Endothelial cell (in vitro differentiated cells): ENCODE results near the gene MYLK2. TPM values are rescaled to one million over a fixed set of nuclear protein-coding genes. Genes with fewer than 3 reads are reported as not detected.

Experiments used
- DNase-seq: peaks from one replicate; pipeline ENCODE4 v3.0.0; 2021; ENCODE audit warnings: low spot score
- H3K27ac Mint-ChIP-seq: one replicate; pipeline ENCODE4 v1.8.0; 2021; ENCODE audit warnings: mixed read lengths, inconsistent platforms; ENCODE audit not compliant: unreplicated experiment
- H3K27me3 Mint-ChIP-seq: one replicate; pipeline ENCODE4 v1.8.0; 2021; ENCODE audit warnings: mild to moderate bottlenecking, moderate library complexity, mixed read lengths, inconsistent platforms; ENCODE audit not compliant: unreplicated experiment
- H3K36me3 Mint-ChIP-seq: one replicate; pipeline ENCODE4 v1.8.0; 2021; ENCODE audit warnings: mild to moderate bottlenecking, low read depth, mixed read lengths, inconsistent platforms; ENCODE audit not compliant: unreplicated experiment
- H3K4me1 Mint-ChIP-seq: one replicate; pipeline ENCODE4 v1.8.0; 2021; ENCODE audit warnings: mild to moderate bottlenecking, mixed read lengths, inconsistent platforms; ENCODE audit not compliant: unreplicated experiment
- H3K4me3 Mint-ChIP-seq: one replicate; pipeline ENCODE4 v1.8.0; 2021; ENCODE audit warnings: mild to moderate bottlenecking, mixed read lengths, inconsistent platforms; ENCODE audit not compliant: unreplicated experiment
- H3K9me3 Mint-ChIP-seq: one replicate; pipeline ENCODE4 v1.8.0; 2021; ENCODE audit warnings: mixed read lengths, inconsistent platforms; ENCODE audit not compliant: unreplicated experiment
- total RNA-seq: library from RNA; stranded (reverse); fragmentation: NEBNext Ultra II Directional; extraction: Animal tissue kit (Norgen Biotek cat#: 25700); gene quantifications from one replicate; pipeline ENCODE4 v1.2.1, GENCODE V29; 2021; ENCODE audit not compliant: unreplicated experiment
- TF ChIP-seq, protein P1 (sequence below): fragments of 200-600 bp; sonication (generic); IDR thresholded peaks from one replicate; pipeline ENCODE4 v1.5.0; 2021; ENCODE audit warnings: antibody characterized with exemption; ENCODE audit not compliant: unreplicated experiment

Gene MYLK2
- total RNA-seq, 1 donor from 2014 or later: 1.7 TPM

DNA sequence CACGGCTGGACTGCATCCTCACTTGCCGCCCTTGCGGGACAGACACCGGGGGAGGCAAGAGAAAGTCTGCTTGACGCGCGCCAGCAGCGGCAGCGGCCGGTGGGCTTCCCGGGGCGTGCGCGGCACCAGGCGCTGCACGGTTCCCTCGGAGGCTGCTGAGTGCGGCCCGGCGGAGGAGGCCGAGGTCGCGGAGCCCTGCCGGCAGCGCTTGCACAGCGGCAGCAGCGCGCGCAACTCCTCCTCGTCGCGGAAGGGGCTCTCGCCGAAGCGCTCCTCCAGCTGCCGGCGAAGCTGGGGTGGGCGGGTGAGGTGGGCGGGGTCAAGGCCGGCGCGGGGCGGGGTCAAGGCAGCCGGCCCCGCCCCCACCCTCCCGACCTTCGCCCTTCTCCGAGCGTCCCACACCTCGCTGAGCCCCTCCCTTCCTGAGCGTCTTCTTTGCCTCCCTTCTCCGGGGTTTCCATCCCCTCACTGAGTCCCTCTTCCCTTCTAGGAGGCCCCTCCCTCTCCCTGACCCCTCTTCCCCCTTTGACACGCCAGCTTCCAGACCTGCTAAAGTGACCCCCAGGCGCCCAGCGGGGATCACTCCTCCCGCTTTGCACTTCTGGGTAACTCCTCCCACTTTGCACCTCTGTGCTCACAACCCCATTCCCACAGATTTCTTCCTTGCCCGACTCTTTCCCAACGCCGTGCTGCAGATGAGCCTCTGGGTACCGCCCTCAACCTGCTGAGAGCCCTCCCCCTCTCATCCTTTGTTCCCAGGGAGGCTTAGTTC, 42.4 kb downstream of the MYLK2 start:
- TF ChIP-seq, protein P1, sequence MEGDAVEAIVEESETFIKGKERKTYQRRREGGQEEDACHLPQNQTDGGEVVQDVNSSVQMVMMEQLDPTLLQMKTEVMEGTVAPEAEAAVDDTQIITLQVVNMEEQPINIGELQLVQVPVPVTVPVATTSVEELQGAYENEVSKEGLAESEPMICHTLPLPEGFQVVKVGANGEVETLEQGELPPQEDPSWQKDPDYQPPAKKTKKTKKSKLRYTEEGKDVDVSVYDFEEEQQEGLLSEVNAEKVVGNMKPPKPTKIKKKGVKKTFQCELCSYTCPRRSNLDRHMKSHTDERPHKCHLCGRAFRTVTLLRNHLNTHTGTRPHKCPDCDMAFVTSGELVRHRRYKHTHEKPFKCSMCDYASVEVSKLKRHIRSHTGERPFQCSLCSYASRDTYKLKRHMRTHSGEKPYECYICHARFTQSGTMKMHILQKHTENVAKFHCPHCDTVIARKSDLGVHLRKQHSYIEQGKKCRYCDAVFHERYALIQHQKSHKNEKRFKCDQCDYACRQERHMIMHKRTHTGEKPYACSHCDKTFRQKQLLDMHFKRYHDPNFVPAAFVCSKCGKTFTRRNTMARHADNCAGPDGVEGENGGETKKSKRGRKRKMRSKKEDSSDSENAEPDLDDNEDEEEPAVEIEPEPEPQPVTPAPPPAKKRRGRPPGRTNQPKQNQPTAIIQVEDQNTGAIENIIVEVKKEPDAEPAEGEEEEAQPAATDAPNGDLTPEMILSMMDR: no peak
- DNase-seq: peak; percentile 81
- Mint-ChIP-seq H3K9me3 (no peaks in the 10 kb centered on the region), H3K4me3 (peak overlapping the region; percentile 92), H3K36me3 (peaks cover 4% of the 10 kb centered on the region), H3K27me3 (peaks cover 18% of the 10 kb centered on the region), H3K4me1 (peaks cover 8% of the 10 kb centered on the region), H3K27ac (peak overlapping the region; percentile 65)

DNA sequence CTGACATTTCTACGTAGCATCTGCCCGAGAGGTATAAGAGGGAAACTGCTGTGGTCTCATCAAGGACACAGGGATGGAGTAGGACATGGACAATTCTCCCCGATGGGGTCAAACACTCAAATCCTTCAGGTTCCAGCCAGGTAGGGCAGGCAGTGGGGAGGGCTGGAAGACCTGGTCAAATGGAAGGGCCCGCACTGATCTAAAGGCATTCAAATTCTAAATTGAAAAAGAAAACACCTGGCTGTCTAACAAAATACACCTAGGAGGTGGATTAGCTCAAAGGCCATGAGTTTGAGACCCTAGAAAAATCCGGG, 43.0 kb downstream of the MYLK2 start:
- no peaks in the 10 kb centered on the region for H3K9me3 Mint-ChIP-seq
- peaks cover 18% of the 10 kb centered on the region for H3K27me3 Mint-ChIP-seq
- H3K27ac Mint-ChIP-seq: peak overlapping the region; percentile 65
- H3K36me3 Mint-ChIP-seq: peaks cover 4% of the 10 kb centered on the region
- peaks cover 8% of the 10 kb centered on the region for H3K4me1 Mint-ChIP-seq
- DNase-seq: no peak
- H3K4me3 Mint-ChIP-seq: peak overlapping the region; percentile 92
- TF ChIP-seq, protein P1: no peak

DNA sequence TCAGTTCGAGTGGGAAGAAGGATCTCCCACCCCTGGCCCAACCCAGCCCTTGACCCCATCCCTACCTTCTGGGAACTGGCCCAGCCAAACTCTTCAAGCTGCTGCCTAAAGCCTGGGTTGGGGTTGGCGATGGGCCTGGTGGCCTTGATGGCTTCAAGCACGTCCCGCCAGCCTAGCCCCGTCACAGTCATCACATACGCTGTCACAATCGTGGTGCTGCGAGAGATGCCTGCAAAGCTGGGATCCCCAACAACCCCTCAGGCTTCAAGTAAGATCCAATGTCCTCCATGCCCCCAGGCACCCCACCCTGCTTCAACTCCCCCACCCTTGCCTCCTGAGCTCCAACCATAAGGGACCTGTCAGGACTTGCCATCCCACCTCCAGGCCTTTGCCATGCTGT, 43.4 kb downstream of the MYLK2 start:
- TF ChIP-seq, protein P1: no peak
- no peaks in the 10 kb centered on the region for H3K9me3 Mint-ChIP-seq
- peaks cover 18% of the 10 kb centered on the region for H3K27me3 Mint-ChIP-seq
- peaks cover 8% of the 10 kb centered on the region for H3K4me1 Mint-ChIP-seq
- peak overlapping the region; percentile 65 for H3K4me3 Mint-ChIP-seq
- no peak for DNase-seq
- H3K36me3 Mint-ChIP-seq: peaks cover 2% of the 10 kb centered on the region
- no peak overlapping the region for H3K27ac Mint-ChIP-seq

DNA sequence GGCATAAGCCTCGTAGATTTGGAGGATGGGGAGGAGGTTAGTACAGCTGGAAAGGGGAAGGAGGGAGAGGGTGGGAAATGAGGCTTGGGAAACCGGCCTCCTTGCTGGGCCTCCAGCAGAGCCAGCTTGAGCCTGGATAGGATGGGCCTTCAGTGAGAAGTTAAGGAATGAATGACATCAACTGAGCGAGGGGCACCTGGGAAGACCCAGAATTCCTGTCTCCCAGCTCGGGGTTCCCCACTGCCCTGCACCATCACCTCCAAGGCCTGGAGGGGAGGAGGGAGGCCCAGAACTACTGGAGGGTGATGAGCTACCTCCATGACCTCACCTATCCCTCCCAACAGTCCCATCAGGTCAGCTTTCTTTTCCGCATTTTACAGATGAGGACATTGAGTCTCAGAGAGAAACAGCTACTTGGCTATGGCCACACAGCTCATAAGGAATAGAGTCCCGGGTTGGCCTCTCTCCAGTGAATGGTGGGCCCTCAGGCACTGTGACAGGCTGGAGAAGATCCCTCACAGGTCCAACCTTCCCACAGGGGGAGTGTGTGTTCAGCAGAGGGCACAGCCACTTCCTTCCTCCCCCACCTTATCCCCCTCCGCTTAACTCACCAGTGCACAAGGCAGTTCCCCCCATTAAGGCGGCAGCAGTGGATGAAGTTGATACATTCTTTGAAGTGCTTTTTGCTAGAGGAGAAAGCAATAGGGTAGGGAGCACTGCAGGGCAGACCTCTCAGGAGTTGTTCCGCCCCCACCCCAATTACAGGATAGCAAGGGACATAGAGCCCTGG, 44.3 kb downstream of the MYLK2 start:
- H3K9me3 Mint-ChIP-seq: no peaks in the 10 kb centered on the region
- H3K27me3 Mint-ChIP-seq: peaks cover 18% of the 10 kb centered on the region
- TF ChIP-seq, protein P1: no peak
- H3K4me3 Mint-ChIP-seq: peak overlapping the region; percentile 65
- no peaks in the 10 kb centered on the region for H3K36me3 Mint-ChIP-seq
- H3K27ac Mint-ChIP-seq: no peak overlapping the region
- DNase-seq: no peak
- peaks cover 8% of the 10 kb centered on the region for H3K4me1 Mint-ChIP-seq
